Smooth muscle cell of the brain vasculature (primary cell): ENCODE results near the gene CNDP2.

Source experiments
- DNase-seq: peaks from one replicate; pipeline ENCODE4 v3.0.0-alpha.2; 2012; ENCODE audit warnings: low read depth, low spot score

Gene CNDP2

GRCh38 chr18:74570266-74570665 is 74.1 kb downstream of the CNDP2 start:
- no peak for DNase-seq

GRCh38 chr18:74571895-74572680 is 75.9 kb downstream of the CNDP2 start:
- no peak for DNase-seq

GRCh38 chr18:74573053-74573452 is 76.9 kb downstream of the CNDP2 start:
- no peak for DNase-seq
